ENCODE results near the gene CHADL. TPM values are rescaled to one million over a fixed set of nuclear protein-coding genes. Genes with fewer than 3 reads are reported as not detected.

The CHADL gene
- total RNA-seq, 4 donors from 2014 or later = 0.85 to 3.4 (median 2.0) TPM; not detected in 1

GRCh38 chr22:41201141-41201540, 39.6 kb downstream of the CHADL start:
- no peak for TF ChIP-seq CTCF (IDR thresholded peaks at IDR 0.05; ENCODE audit: low read depth)

GRCh38 chr22:41198027-41198580, 42.6 kb downstream of the CHADL start:
- TF ChIP-seq CTCF (IDR thresholded peaks at IDR 0.05; ENCODE audit: low read depth) = no peak

DNA sequence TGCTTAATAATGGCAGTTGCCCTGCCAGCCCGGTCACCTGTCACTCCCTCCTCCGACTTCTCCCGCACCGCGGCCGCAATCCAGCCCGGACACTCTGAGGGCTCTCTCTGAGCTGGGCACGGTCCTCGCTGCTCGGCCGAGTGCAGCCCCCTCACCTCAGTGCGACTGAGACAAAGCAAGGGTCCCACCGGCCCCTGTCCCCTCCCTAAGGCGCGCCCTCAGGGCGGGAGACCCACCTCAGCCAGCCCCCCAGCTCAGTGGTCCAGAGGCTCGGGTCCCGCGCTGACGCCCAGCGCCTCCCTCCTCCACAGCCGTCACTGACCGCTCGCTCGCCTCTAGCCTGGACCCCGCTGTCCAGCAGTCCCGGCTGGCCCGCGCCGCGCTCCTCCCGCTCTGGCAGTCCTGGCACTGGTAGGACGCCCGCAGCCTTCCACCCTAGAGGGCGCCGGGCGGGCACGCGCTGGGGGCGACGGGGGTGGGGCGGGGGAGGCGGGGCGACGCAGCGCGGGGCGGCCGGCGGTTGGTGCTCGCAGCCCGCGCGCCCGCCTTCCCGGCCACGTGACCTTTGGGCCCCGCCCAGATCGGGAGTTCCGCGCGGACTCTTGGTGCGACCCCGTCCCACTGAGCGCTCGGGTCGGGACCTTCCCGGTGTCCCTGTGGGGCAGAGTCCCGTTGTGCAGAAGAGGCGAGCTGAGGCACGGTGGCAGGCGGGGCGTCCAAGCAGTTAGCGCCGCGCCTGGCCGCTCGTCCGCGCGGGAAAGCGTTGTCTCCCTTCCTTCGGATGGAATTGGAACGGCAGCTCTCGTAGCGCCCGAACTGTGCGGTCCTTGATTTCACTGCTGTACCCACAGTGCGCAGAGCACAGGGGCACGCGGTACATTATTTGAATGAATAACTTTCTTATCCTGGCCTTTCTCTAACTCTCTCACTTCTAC, 43.4 kb downstream of the CHADL start:
- TF ChIP-seq CTCF (IDR thresholded peaks at IDR 0.05; ENCODE audit: low read depth) = no peak

- no peak for TF ChIP-seq CTCF (IDR thresholded peaks at IDR 0.05; ENCODE audit: low read depth)
Observed at GRCh38 chr22:41193829-41194228, 46.9 kb downstream of the CHADL start.

DNA sequence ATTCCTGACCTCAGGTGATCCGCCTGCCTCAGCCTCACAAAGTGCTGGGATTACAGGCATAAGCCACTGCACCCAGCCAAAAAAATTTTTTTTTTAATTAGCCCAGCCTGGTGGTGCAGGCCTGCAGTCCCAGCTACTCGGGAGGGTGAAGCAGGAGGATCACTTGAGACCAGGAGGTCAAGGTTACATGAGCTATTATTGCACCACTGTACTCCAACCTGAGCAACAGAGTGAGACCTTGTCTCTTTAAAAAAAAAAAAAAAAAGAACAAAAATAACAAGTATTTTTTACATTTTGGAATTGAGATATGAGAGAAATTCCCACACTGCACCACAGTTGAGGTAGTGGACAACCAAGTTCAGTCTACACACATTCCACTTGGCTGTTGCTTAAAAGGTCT, 49.3 kb downstream of the CHADL start:
- no peak for TF ChIP-seq CTCF (IDR thresholded peaks at IDR 0.05; ENCODE audit: low read depth)

GRCh38 chr22:41184679-41185078, 56.1 kb downstream of the CHADL start:
- no peak for TF ChIP-seq CTCF (IDR thresholded peaks at IDR 0.05; ENCODE audit: low read depth)
